Glutamatergic neuron (in vitro differentiated cells): ENCODE results near the gene AADACL4. TPM values are rescaled to one million over a fixed set of nuclear protein-coding genes. Genes with fewer than 3 reads are reported as not detected.

Experiments used
- DNase-seq: peaks from one replicate; pipeline ENCODE4 v3.0.0; 2022
- H3K27ac Mint-ChIP-seq: one replicate; pipeline ENCODE4 v1.8.0; 2020; ENCODE audit warnings: mild to moderate bottlenecking, mixed read lengths, inconsistent platforms; ENCODE audit not compliant: unreplicated experiment
- H3K27me3 Mint-ChIP-seq: one replicate; pipeline ENCODE4 v1.8.0; 2020; ENCODE audit warnings: mild to moderate bottlenecking, moderate library complexity, mixed read lengths, inconsistent platforms; ENCODE audit not compliant: unreplicated experiment
- H3K36me3 Mint-ChIP-seq: one replicate; pipeline ENCODE4 v1.8.0; 2020; ENCODE audit warnings: mild to moderate bottlenecking, mixed read lengths, inconsistent platforms; ENCODE audit not compliant: unreplicated experiment
- H3K4me1 Mint-ChIP-seq: one replicate; pipeline ENCODE4 v1.8.0; 2020; ENCODE audit warnings: mild to moderate bottlenecking, low read depth, mixed read lengths, inconsistent platforms; ENCODE audit not compliant: unreplicated experiment
- H3K4me3 Mint-ChIP-seq: one replicate; pipeline ENCODE4 v1.8.0; 2020; ENCODE audit warnings: mild to moderate bottlenecking, mixed read lengths, inconsistent platforms; ENCODE audit not compliant: unreplicated experiment
- H3K9me3 Mint-ChIP-seq: one replicate; pipeline ENCODE4 v1.8.0; 2020; ENCODE audit warnings: mild to moderate bottlenecking, moderate library complexity, mixed read lengths, inconsistent platforms; ENCODE audit not compliant: unreplicated experiment
- CTCF ChIP-seq: fragments of 200-600 bp; sonication (generic); IDR thresholded peaks from one replicate; pipeline ENCODE4 v1.5.0; 2021; ENCODE audit not compliant: partially characterized antibody, unreplicated experiment
- total RNA-seq: library from RNA; stranded (reverse); fragmentation: NEBNext Ultra II Directional; extraction: Animal tissue kit (Norgen Biotek cat#: 25700); gene quantifications from one replicate; pipeline ENCODE4 v1.2.1, GENCODE V29; 2021; ENCODE audit not compliant: unreplicated experiment

AADACL4 gene
- total RNA-seq, 1 donor from 2014 or later, result not detected

- peaks cover 11% of the 10 kb centered on the region for H3K27me3 Mint-ChIP-seq
- H3K9me3 Mint-ChIP-seq, result peaks cover 9% of the 10 kb centered on the region
- H3K4me3 Mint-ChIP-seq, result no peak overlapping the region
- peaks cover 3% of the 10 kb centered on the region for H3K4me1 Mint-ChIP-seq
- TF ChIP-seq CTCF, result no peak
- no peaks in the 10 kb centered on the region for H3K36me3 Mint-ChIP-seq
- H3K27ac Mint-ChIP-seq, result no peak overlapping the region
- no peak for DNase-seq
These were observed 27.8 kb upstream of the AADACL4 start for GRCh38 chr1:12615865-12616708.

- no peak for DNase-seq
- TF ChIP-seq CTCF, result no peak
- Mint-ChIP-seq H3K4me1 (peaks cover 3% of the 10 kb centered on the region), H3K36me3 (no peaks in the 10 kb centered on the region), H3K27me3 (peaks cover 11% of the 10 kb centered on the region), H3K4me3 (peak overlapping the region; percentile 93), H3K27ac (no peak overlapping the region), H3K9me3 (peaks cover 9% of the 10 kb centered on the region)
These were observed 27.0 kb upstream of the AADACL4 start for GRCh38 chr1:12616709-12617373.

GRCh38 chr1:12617511-12617900, 26.4 kb upstream of the AADACL4 start:
- H3K9me3 Mint-ChIP-seq, result peaks cover 5% of the 10 kb centered on the region
- DNase-seq, result no peak
- TF ChIP-seq CTCF, result no peak
- peaks cover 3% of the 10 kb centered on the region for H3K4me1 Mint-ChIP-seq
- H3K4me3 Mint-ChIP-seq, result peak overlapping the region; percentile 93
- H3K27ac Mint-ChIP-seq, result no peak overlapping the region
- H3K36me3 Mint-ChIP-seq, result no peaks in the 10 kb centered on the region
- peaks cover 11% of the 10 kb centered on the region for H3K27me3 Mint-ChIP-seq

- H3K27me3 Mint-ChIP-seq, result peaks cover 11% of the 10 kb centered on the region
- peak; percentile 54 for DNase-seq
- no peak for TF ChIP-seq CTCF
- peaks cover 3% of the 10 kb centered on the region for H3K9me3 Mint-ChIP-seq
- peak within 1 kb of the TSS; percentile 93 for H3K4me3 Mint-ChIP-seq
- no peaks in the 10 kb centered on the region for H3K36me3 Mint-ChIP-seq
- peaks cover 3% of the 10 kb centered on the region for H3K4me1 Mint-ChIP-seq
- H3K27ac Mint-ChIP-seq, result no peak within 1 kb of the TSS
These were observed 25.8 kb upstream of the AADACL4 start, which contains the start of gene DHRS3 for GRCh38 chr1:12617901-12618660. TSS of gene DHRS3 (minus strand) at chr1:12618210. CDS start at chr1:12617348, 862 bp downstream.

- H3K4me1 Mint-ChIP-seq, result peaks cover 3% of the 10 kb centered on the region
These were observed 25.3 kb upstream of the AADACL4 start for GRCh38 chr1:12618661-12618964.

More at GRCh38 chr1:12618661-12618964, 25.3 kb upstream of the AADACL4 start:
- no peak for DNase-seq
- Mint-ChIP-seq H3K9me3 (peaks cover 3% of the 10 kb centered on the region), H3K27me3 (peaks cover 11% of the 10 kb centered on the region), H3K36me3 (no peaks in the 10 kb centered on the region), H3K4me3 (peak overlapping the region; percentile 93), H3K27ac (no peak overlapping the region)
- TF ChIP-seq CTCF, result no peak
